Measurements from ENCODE around the gene CPNE5.

Gene CPNE5

GRCh38 chr6:36867471-36868224 is 28.4 kb upstream of the CPNE5 start:
- Histone ChIP-seq H3K36me3 (ENCODE audit: control insufficient read depth, insufficient read depth, low read length) (no peaks in the 10 kb centered on the region), H3K9ac (ENCODE audit: low read length) (no peak overlapping the region), H3K4me1 (ENCODE audit: control insufficient read depth, insufficient read depth, low read length) (peaks cover 4% of the 10 kb centered on the region), H3K9me3 (ENCODE audit: control insufficient read depth, low read length) (no peaks in the 10 kb centered on the region), H3K27me3 (ENCODE audit: control insufficient read depth, insufficient read depth, low read length) (no peaks in the 10 kb centered on the region), H3K4me3 (ENCODE audit: low read length) (no peak overlapping the region)

- H3K27me3 ChIP-seq (ENCODE audit: control insufficient read depth, insufficient read depth, low read length) = no peaks in the 10 kb centered on the region
- peaks cover 4% of the 10 kb centered on the region for H3K4me1 ChIP-seq (ENCODE audit: control insufficient read depth, insufficient read depth, low read length)
- H3K9ac ChIP-seq (ENCODE audit: low read length) = no peak overlapping the region
- H3K36me3 ChIP-seq (ENCODE audit: control insufficient read depth, insufficient read depth, low read length) = no peaks in the 10 kb centered on the region
- no peak overlapping the region for H3K4me3 ChIP-seq (ENCODE audit: low read length)
- no peaks in the 10 kb centered on the region for H3K9me3 ChIP-seq (ENCODE audit: control insufficient read depth, low read length)
Measured at GRCh38 chr6:36865835-36866234, 26.6 kb upstream of the CPNE5 start.

DNA sequence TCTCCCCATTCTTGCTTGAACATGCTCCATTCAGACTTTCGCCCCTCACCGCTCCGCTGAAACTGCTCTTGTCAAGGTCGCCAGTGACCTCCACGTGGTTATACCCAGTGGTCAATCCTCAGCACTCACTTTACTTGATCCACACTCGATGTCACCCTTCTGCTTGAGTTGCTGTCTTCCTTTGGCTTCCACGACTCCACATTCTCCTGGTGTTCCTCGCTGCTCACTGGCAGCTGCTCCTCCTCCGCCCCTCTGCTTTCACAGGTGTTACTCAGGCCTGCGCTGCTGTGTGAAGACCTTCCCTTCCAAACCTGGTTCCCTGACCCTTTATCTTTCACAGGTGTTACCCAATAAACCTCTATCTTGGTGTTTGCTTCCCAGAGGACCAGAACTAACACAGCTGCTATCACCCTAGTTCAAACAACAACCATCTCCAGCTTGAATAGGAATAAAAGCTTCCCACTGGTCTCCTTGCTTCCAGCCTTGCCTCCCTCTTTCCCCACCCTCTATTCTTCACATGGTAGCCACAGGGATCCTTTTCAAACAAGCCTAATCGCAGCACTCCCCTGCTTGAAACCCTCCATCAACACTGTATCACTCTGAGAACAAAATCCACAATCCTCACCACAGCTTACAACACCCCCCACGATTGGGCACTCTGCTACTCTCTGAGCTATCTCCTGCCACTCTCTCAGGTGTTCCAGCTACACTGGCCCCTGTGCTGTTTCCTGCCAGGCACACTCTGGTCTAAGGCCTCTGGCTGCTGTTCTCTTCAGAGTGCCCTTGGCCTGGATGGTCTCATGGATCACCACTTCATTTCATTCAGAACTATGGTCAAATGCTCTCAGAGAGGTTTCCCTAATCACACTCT is 24.7 kb upstream of the CPNE5 start:
- H3K9me3 ChIP-seq (ENCODE audit: control insufficient read depth, low read length) = no peaks in the 10 kb centered on the region
- H3K36me3 ChIP-seq (ENCODE audit: control insufficient read depth, insufficient read depth, low read length) = no peaks in the 10 kb centered on the region
- H3K4me3 ChIP-seq (ENCODE audit: low read length) = no peak overlapping the region
- H3K9ac ChIP-seq (ENCODE audit: low read length) = no peak overlapping the region
- no peaks in the 10 kb centered on the region for H3K27me3 ChIP-seq (ENCODE audit: control insufficient read depth, insufficient read depth, low read length)
- peaks cover 4% of the 10 kb centered on the region for H3K4me1 ChIP-seq (ENCODE audit: control insufficient read depth, insufficient read depth, low read length)

DNA sequence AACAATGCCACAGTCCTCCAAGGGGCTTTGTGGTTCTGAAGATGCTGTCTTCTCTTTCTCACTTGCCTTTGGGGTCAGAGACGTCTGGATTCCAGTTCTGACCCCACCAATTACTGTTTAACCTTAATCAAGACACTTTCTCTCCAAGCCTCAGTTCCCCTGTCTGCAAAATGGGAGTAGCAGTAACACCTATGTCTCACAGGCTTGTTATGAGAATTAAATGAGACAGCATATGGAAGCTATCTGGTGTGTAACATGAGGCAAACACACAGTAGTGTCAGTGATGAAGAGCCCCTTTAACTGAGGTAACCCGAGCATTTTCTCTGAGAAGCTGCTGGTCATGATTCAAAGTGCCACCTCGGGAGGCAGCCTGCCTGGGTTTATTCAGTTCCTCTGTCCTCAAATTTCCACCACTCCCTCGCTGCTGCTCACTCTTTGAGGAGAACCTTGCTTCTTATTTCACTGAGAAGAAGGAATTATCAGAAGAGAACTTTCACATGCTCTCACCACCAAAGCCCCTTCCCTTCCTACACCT is 23.7 kb upstream of the CPNE5 start:
- no peaks in the 10 kb centered on the region for H3K27me3 ChIP-seq (ENCODE audit: control insufficient read depth, insufficient read depth, low read length)
- no peaks in the 10 kb centered on the region for H3K9me3 ChIP-seq (ENCODE audit: control insufficient read depth, low read length)
- H3K36me3 ChIP-seq (ENCODE audit: control insufficient read depth, insufficient read depth, low read length) = no peaks in the 10 kb centered on the region
- no peak overlapping the region for H3K4me3 ChIP-seq (ENCODE audit: low read length)
- H3K4me1 ChIP-seq (ENCODE audit: control insufficient read depth, insufficient read depth, low read length) = peaks cover 4% of the 10 kb centered on the region
- no peak overlapping the region for H3K9ac ChIP-seq (ENCODE audit: low read length)

DNA sequence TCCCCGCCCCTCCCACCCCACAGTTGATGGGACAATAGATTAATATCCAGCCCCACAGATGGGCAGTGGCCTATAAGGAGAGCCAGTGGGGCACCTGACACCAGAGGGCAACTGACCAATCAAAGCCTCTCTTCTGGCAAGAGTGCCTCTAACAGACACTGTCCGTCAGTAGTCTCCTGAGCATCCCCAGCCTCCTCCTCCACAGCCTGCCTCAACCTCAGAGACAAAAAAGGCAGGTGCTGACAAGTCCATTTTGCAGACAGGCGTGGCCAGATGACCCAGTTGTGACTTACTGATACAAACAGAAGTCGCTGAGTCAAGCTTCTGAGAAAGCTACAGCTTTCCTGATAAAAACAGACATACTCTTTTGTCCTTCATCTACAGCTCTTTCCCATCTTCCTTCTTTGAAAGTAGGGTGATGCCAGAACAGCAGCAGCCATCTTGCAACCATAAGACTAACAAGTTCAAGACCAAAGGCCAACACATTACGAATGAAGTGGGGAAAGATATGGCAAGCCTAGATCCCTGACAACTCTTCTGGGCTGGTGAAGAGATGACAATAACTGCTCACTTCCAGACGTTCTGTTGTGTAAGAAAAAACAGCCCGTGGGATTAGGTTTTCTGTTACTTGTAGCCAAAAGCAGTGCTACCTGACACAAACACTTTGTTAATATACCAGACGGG is 23.1 kb upstream of the CPNE5 start:
- no peak overlapping the region for H3K9ac ChIP-seq (ENCODE audit: low read length)
- no peak overlapping the region for H3K4me3 ChIP-seq (ENCODE audit: low read length)
- H3K36me3 ChIP-seq (ENCODE audit: control insufficient read depth, insufficient read depth, low read length) = no peaks in the 10 kb centered on the region
- H3K4me1 ChIP-seq (ENCODE audit: control insufficient read depth, insufficient read depth, low read length) = no peaks in the 10 kb centered on the region
- no peaks in the 10 kb centered on the region for H3K9me3 ChIP-seq (ENCODE audit: control insufficient read depth, low read length)
- no peaks in the 10 kb centered on the region for H3K27me3 ChIP-seq (ENCODE audit: control insufficient read depth, insufficient read depth, low read length)

DNA sequence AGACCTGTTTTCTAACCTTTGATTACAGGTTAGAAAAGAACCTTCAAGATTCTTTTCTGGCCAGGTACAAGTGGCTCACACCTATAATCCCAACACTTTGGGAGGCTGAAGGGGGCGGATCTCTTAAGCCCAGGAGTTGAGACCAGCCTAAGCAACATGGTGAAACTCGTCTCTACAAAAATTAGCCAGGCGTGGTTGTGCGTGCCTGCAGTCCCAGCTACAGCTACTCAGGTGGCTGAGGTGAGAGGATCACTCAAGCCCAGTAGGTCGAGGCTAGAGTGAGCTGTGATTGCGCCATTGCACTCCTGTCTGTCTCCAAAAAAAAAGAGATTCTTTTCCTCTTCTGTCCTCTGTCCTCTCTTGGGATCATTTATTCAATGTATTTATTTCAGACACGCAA is 20.9 kb upstream of the CPNE5 start:
- Histone ChIP-seq H3K36me3 (ENCODE audit: control insufficient read depth, insufficient read depth, low read length) (no peaks in the 10 kb centered on the region), H3K9me3 (ENCODE audit: control insufficient read depth, low read length) (no peaks in the 10 kb centered on the region), H3K9ac (ENCODE audit: low read length) (no peak overlapping the region), H3K4me1 (ENCODE audit: control insufficient read depth, insufficient read depth, low read length) (no peaks in the 10 kb centered on the region), H3K27me3 (ENCODE audit: control insufficient read depth, insufficient read depth, low read length) (no peaks in the 10 kb centered on the region), H3K4me3 (ENCODE audit: low read length) (no peak overlapping the region)

DNA sequence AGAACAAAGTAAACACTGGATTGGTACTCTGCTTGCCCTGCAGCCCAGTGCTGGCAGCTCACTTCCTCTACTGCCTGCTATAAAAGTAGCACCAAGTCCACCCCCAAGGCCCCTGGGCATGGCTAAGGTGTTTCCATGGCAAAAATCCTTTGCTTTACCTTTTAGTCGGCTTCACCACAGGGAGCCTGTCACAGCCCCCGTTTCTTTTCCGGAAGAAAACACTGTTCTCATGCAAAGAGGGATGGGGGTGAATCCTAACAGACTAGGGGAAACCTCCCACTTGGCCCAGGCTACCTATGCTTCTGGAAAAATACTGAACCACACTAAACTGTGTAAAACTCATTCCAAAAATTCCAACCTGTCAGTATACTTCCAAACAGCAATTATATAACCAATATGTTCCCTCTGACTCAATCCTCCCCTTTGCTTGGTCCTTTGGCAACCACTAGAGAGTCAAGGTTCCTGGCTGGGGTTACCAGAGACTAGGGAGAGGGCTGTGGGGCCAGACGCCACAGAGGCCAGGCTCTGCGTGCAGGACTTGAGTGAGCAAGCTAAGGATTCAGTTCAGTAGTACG is 19.2 kb upstream of the CPNE5 start:
- peak overlapping the region; percentile 12 for H3K9ac ChIP-seq (ENCODE audit: low read length)
- H3K27me3 ChIP-seq (ENCODE audit: control insufficient read depth, insufficient read depth, low read length) = no peaks in the 10 kb centered on the region
- no peaks in the 10 kb centered on the region for H3K4me1 ChIP-seq (ENCODE audit: control insufficient read depth, insufficient read depth, low read length)
- H3K4me3 ChIP-seq (ENCODE audit: low read length) = no peak overlapping the region
- H3K9me3 ChIP-seq (ENCODE audit: control insufficient read depth, low read length) = no peaks in the 10 kb centered on the region
- H3K36me3 ChIP-seq (ENCODE audit: control insufficient read depth, insufficient read depth, low read length) = no peaks in the 10 kb centered on the region

DNA sequence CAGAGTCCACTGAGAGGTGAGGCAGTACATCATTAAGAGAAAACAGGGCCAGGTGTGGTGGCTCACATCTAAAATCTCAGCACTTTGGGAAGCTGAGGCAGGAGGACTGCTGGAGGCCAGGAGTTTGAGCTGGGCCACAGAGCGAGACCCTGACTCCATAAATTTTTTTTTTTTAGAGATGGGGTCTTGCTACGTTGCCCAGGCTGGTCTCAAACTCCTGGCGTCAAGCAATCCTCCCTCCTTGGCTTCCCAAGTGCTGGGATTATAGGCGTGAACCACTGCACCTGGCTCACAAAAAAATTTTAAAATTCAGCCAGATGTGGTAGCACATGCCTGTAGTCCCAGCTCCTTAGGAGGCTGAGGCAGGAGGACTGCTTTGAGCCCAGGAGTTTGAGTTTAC is 18.1 kb upstream of the CPNE5 start:
- no peaks in the 10 kb centered on the region for H3K27me3 ChIP-seq (ENCODE audit: control insufficient read depth, insufficient read depth, low read length)
- H3K36me3 ChIP-seq (ENCODE audit: control insufficient read depth, insufficient read depth, low read length) = no peaks in the 10 kb centered on the region
- H3K4me3 ChIP-seq (ENCODE audit: low read length) = no peak overlapping the region

DNA sequence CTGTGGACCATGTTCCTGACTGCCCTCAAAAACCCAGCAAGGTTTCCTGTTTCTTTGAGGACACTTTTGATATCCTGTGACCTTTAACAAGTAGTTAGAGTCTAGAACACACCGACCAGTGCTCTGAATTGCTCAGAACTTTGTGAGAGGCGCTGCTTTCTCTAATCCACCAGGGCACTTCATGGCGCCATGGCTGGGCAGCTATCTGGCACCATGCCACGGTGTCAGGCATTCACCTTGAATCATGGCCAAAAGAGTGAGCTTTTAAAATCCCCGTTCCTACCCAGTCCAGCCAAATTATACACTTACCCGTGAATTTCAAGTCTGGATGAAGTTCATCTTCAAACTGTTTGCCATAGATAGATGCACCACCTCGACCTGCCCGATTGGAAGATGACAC is 17.0 kb upstream of the CPNE5 start:
- Histone ChIP-seq H3K4me1 (ENCODE audit: control insufficient read depth, insufficient read depth, low read length) (no peaks in the 10 kb centered on the region), H3K27me3 (ENCODE audit: control insufficient read depth, insufficient read depth, low read length) (no peaks in the 10 kb centered on the region), H3K9ac (ENCODE audit: low read length) (no peak overlapping the region), H3K4me3 (ENCODE audit: low read length) (no peak overlapping the region), H3K36me3 (ENCODE audit: control insufficient read depth, insufficient read depth, low read length) (no peaks in the 10 kb centered on the region), H3K9me3 (ENCODE audit: control insufficient read depth, low read length) (no peaks in the 10 kb centered on the region)

More for the DNA sequence above, 18.1 kb upstream of the CPNE5 start:
- Histone ChIP-seq H3K9me3 (ENCODE audit: control insufficient read depth, low read length) (no peaks in the 10 kb centered on the region), H3K9ac (ENCODE audit: low read length) (no peak overlapping the region), H3K4me1 (ENCODE audit: control insufficient read depth, insufficient read depth, low read length) (no peaks in the 10 kb centered on the region)

- H3K27me3 ChIP-seq (ENCODE audit: control insufficient read depth, insufficient read depth, low read length) = no peaks in the 10 kb centered on the region
- H3K9me3 ChIP-seq (ENCODE audit: control insufficient read depth, low read length) = no peaks in the 10 kb centered on the region
- no peaks in the 10 kb centered on the region for H3K4me1 ChIP-seq (ENCODE audit: control insufficient read depth, insufficient read depth, low read length)
- H3K9ac ChIP-seq (ENCODE audit: low read length) = no peak overlapping the region
- H3K4me3 ChIP-seq (ENCODE audit: low read length) = no peak overlapping the region
- H3K36me3 ChIP-seq (ENCODE audit: control insufficient read depth, insufficient read depth, low read length) = no peaks in the 10 kb centered on the region
Measured at GRCh38 chr6:36855750-36856149, 16.5 kb upstream of the CPNE5 start.

- Histone ChIP-seq H3K4me1 (ENCODE audit: control insufficient read depth, insufficient read depth, low read length) (peaks cover 10% of the 10 kb centered on the region), H3K4me3 (ENCODE audit: low read length) (no peak overlapping the region), H3K9ac (ENCODE audit: low read length) (no peak overlapping the region), H3K9me3 (ENCODE audit: control insufficient read depth, low read length) (no peaks in the 10 kb centered on the region), H3K36me3 (ENCODE audit: control insufficient read depth, insufficient read depth, low read length) (no peaks in the 10 kb centered on the region), H3K27me3 (ENCODE audit: control insufficient read depth, insufficient read depth, low read length) (no peaks in the 10 kb centered on the region)
Measured at GRCh38 chr6:36853325-36853724, 14.1 kb upstream of the CPNE5 start.
